Pancreas (tissue), 10 donors: ENCODE measurements around the gene NOVA2. TPM values are rescaled to one million over a fixed set of nuclear protein-coding genes. Genes with fewer than 3 reads are reported as not detected.
A peak's percentile ranks its signal among the peaks of the same experiment; 100 is the strongest.
"Not testable (repeated sequence)": the region's sequence is repeated elsewhere in the genome, so short reads cannot be mapped to it uniquely, and the experiment has no call there.

Experiments
- ATAC-seq, 4 donors: fragments of 200-7000 bp; cut with Tn5 transposase; one replicate each; pipeline versions ENCODE4 v1.8.0 to v1.9.1; 2020; ENCODE audit warnings: mild to moderate bottlenecking in 4 of 4, moderate library complexity in 4 of 4
- DNase-seq, 6 donors: peaks; one replicate each; pipeline ENCODE4 v3.0.0-alpha.2; 2020
- FAIRE-seq: peaks from 2 replicates; lab custom pipeline; 2012; peaks lifted over from hg19 to GRCh38; lab: Jason Lieb, UNC
- H3K27ac ChIP-seq, 4 donors: fragments of 200-600 bp; sonication (generic); 1 replicate in 3 of 4; 2 replicates in 1 of 4; pipeline versions ENCODE4 v1.5.0 to v1.8.0; 2020
- H3K27me3 ChIP-seq, 4 donors: fragments of 200-600 bp; one replicate each; pipeline ENCODE4 v1.8.0; 2021
- H3K36me3 ChIP-seq, 3 donors: fragments of 200-600 bp; sonication (generic) in 1 of 3; one replicate each; pipeline versions ENCODE4 v1.5.0 to v1.8.0; 2020 to 2021
- H3K4me1 ChIP-seq, 3 donors: fragments of 200-600 bp; one replicate each; pipeline ENCODE4 v1.8.0; 2021
- H3K4me3 ChIP-seq, 4 donors: fragments of 200-600 bp; sonication (generic) in 2 of 4; one replicate each; pipeline versions ENCODE4 v1.5.0 to v1.8.0; 2020 to 2021
- H3K9me3 ChIP-seq, 4 donors: fragments of 200-600 bp; one replicate each; pipeline ENCODE4 v1.8.0; 2021
- CTCF ChIP-seq, 4 donors: fragments of 200-600 bp; sonication (generic) in 3 of 4; IDR thresholded peaks; one replicate each; pipeline versions ENCODE4 v1.5.0 to v1.8.0; 2021; ENCODE audit warnings: antibody characterized with exemption in 4 of 4
- WGBS, 2 donors: extraction: QIAGEN DNeasy Blood & Tissue Kit; methylation state at CpG; one replicate each; pipeline ENCODE4 v1.1.7; 2013; 5-methylcytosine and 5-hydroxymethylcytosine counted together
- intact Hi-C, 3 donors: fragments of 100-400 bp; cut with DNase I; formaldehyde crosslinking; loops; one replicate each; pipeline versions ENCODE4 v1.11.1 to v1.14.2; 2022
- polyA plus RNA-seq, 2 donors: library from polyadenylated mRNA; stranded (reverse); fragments of 200-250 nt; gene quantifications; one replicate each; pipeline ENCODE4 v1.2.3, GENCODE V29; 2013
- total RNA-seq, 6 donors: library from RNA; stranded (reverse); fragmentation: NEBNext Ultra II Directional in 4 of 6; extraction: Animal tissue kit (Norgen Biotek cat#: 25700) in 4 of 6; gene quantifications; one replicate each; pipeline versions ENCODE4 v1.2.1 to v1.2.4, GENCODE V29; 2021 to 2023
- donor health status: healthy with polysubstance abuse.
- donor health status: DM: no; HTN: no; CAD: no; lungs with moderate emphysema.
- donor health status: DM: no; HTN: no; CAD: no.
- donor health status: control.
- donor health status: control.
- donor health status: Bipolar disorder and iron deficiency.
- donor health status: DM: yes; HTN: yes; CAD: no.
- donor health status: DM: no; HTN: no; CAD: no.
- donor health status: DM: no; HTN: no; CAD: no.
- donor health status: DM: yes; HTN: yes; CAD: no.

Gene NOVA2
- total and polyA plus RNA-seq, 8 donors: 0.43 to 2.6 (median 1.2) TPM

DNA sequence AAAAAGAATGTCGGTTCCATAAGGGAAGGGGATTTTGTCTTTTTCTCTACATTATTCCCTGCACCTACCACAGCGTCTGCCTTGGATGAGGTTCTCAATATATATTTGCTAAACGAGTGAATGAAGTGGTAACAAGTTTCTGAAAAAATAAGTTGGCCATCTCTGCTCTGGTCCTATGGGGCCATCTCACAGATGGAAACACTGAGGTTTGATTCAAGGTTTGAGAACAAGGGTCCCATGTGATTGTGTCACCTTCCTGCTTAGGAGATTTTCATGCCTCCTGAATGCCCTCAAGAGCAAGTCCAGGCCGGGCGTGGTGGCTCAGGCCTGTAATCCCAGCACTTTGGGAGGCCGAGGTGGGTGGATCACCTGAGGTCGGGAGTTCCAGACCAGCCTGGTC, 74.4 kb downstream of the NOVA2 start:
- WGBS, 2 donors: 93 to 94% methylated on average over 7 of the region's 7 CpGs
- intact Hi-C loops: no loop called here
- no peak for FAIRE-seq

DNA sequence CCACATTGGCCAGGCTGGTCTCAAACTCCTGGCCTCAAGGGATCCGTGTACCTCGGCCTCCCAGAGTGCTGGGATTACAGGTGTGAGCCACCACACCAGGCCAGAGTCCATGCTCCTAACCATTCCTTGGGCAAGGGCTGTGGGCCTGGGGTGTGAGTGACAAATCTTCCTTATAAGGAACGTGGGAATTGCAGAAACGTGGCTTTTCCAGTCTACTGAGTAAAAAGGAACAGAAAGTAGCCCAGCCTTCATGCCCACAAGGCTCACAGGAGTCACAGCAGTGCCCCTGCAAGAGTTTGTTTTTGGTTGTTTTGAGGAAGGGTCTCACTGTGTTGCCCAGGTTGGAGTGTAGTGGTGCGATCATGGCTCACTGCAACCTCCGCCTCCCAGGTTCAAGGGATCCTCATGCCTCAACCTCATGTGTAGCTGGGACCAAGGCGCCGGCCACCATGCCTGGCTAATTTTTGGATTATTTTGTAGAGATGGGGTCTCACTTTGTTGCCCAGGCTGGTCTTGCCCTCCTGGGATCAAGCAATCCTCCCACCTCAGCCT, 76.3 kb downstream of the NOVA2 start:
- intact Hi-C loops: no loop called here
- H3K36me3 ChIP-seq: peaks cover 0 to 10% (median 0%) of the 10 kb centered on the region in 3 donors
- ATAC-seq: no peak
- H3K27ac ChIP-seq: no peak overlapping the region
- WGBS, 2 donors: 90 to 95% methylated on average over 8 of the region's 8 CpGs
- peaks cover 8 to 17% (median 16%) of the 10 kb centered on the region in 3 donors for H3K4me1 ChIP-seq
- TF ChIP-seq CTCF (IDR thresholded peaks at IDR 0.05): no peak
- H3K9me3 ChIP-seq: no peaks in the 10 kb centered on the region
- no peak overlapping the region for H3K4me3 ChIP-seq
- no peaks in the 10 kb centered on the region for H3K27me3 ChIP-seq
- no peak for FAIRE-seq
- DNase-seq: no peak

More for the DNA sequence above, 74.4 kb downstream of the NOVA2 start:
- no peak overlapping the region for H3K27ac ChIP-seq
- no peak for TF ChIP-seq CTCF (IDR thresholded peaks at IDR 0.05)
- H3K9me3 ChIP-seq: no peaks in the 10 kb centered on the region
- ATAC-seq (no peak), DNase-seq (no peak)
- no peak overlapping the region for H3K4me3 ChIP-seq
- H3K27me3 ChIP-seq: no peaks in the 10 kb centered on the region
- H3K4me1 ChIP-seq: peaks cover 8 to 21% (median 17%) of the 10 kb centered on the region in 3 donors
- peaks cover 0 to 10% (median 0%) of the 10 kb centered on the region in 3 donors for H3K36me3 ChIP-seq

DNA sequence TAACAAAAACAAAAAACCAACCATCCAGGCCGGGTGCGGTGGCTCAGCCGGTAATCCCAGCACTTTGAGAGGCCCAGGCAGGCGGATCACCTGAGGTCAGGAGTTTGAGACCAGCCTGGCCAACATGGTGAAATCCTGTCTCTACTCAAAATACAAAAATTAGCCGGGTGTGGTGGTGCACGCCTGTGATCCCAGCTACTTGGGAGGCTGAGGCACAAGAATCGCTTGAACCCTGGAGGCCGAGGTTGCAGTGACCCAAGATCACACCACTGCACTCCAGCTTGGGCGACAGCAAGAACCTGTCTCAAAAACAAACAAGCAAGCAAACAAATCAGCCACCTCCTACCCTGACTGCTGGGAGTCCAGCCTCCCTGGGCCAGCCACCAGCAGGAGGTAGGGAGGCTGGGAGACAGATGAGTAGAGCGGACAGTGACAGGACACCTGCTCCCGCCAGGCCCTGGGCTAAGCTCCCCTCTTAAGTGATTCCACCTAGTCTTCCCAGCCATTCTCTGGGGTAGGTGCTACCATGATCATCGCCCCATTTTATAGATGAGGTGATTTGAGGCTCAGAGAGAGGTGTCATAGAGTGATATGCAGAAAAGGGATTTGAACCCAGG, 77.6 kb downstream of the NOVA2 start:
- intact Hi-C loops, FAIRE-seq, H3K4me3 ChIP-seq, H3K36me3 ChIP-seq, DNase-seq, ATAC-seq, H3K9me3 ChIP-seq, H3K27ac ChIP-seq, H3K27me3 ChIP-seq: not testable (repeated sequence)
- peaks cover 8 to 14% (median 13%) of the 10 kb centered on the region in 3 donors for H3K4me1 ChIP-seq
- WGBS, 2 donors: 96 to 98% methylated on average over 12 of the region's 12 CpGs

DNA sequence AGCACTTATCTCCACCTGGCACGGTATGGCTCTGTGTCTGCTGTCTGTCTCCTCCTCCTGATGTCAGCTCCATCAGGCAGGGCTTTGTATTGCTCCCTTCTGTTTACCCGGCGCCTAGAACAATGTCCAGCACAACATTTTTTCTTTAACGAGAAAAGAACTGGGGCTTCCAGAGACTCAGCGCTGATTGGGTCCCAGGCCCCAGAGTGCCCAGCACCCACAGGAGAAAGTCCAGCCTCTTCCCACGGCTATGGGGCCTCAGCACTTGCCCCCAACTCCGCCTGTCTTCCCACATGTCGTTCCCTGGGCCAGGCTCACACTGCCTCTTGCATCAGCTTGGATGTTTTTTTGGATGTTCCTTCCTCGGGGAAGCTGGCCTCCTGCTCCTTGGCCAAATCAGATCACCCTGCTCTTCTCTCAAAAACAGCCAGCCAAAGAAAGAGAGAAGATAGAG, 78.1 kb downstream of the NOVA2 start:
- Histone ChIP-seq H3K9me3 (no peaks in the 10 kb centered on the region), H3K4me3 (no peak overlapping the region), H3K27ac (no peak overlapping the region), H3K4me1 (peaks cover 5 to 9% (median 7%) of the 10 kb centered on the region in 3 donors), H3K36me3 (peaks cover 0 to 10% (median 0%) of the 10 kb centered on the region in 3 donors), H3K27me3 (no peaks in the 10 kb centered on the region)
- no peak for TF ChIP-seq CTCF (IDR thresholded peaks at IDR 0.05)
- 75 to 76% methylated on average over 9 of the region's 9 CpGs for WGBS, 2 donors
- ATAC-seq (peak in 1 of 4 donors; percentile 7), DNase-seq (no peak), FAIRE-seq (no peak)
- intact Hi-C loops: no loop called here

- TF ChIP-seq CTCF (IDR thresholded peaks at IDR 0.05): no peak
- peak in 1 of 6 donors; percentile 73 for DNase-seq
- 88% methylated on average over 17 of the region's 17 CpGs for WGBS, 2 donors
- Histone ChIP-seq H3K4me1 (peaks cover 0 to 4% (median 0%) of the 10 kb centered on the region in 3 donors), H3K4me3 (no peak overlapping the region), H3K36me3 (no peaks in the 10 kb centered on the region), H3K9me3 (no peaks in the 10 kb centered on the region), H3K27ac (no peak overlapping the region), H3K27me3 (no peaks in the 10 kb centered on the region)
- ATAC-seq: no peak
- intact Hi-C loops: no loop called here
- FAIRE-seq: no peak
These were observed 82.8 kb downstream of the NOVA2 start for GRCh38 chr19:45890877-45891276.
